ENCODE measurements around the gene LANCL1. TPM values are rescaled to one million over a fixed set of nuclear protein-coding genes. Genes with fewer than 3 reads are reported as not detected.
A peak's percentile ranks its signal among the peaks of the same experiment; 100 is the strongest.
"Not testable (repeated sequence)": the region's sequence is repeated elsewhere in the genome, so short reads cannot be mapped to it uniquely, and the experiment has no call there.

The LANCL1 gene
- total RNA-seq, 2 donors from 2014 or later, result 20.0 to 25.2 TPM

GRCh38 chr2:210427309-210427708, 49.2 kb downstream of the LANCL1 start:
- DNase-seq; intact Hi-C loops (cut with DNase I, micrococcal nuclease): not testable (repeated sequence)

GRCh38 chr2:210422366-210422765, 54.2 kb downstream of the LANCL1 start:
- intact Hi-C loops (cut with DNase I, micrococcal nuclease), result no loop called here
- no peak for DNase-seq
- ATAC-seq, result no peak

More at GRCh38 chr2:210427309-210427708, 49.2 kb downstream of the LANCL1 start:
- not testable (repeated sequence) for ATAC-seq

GRCh38 chr2:210421916-210422315, 54.6 kb downstream of the LANCL1 start:
- intact Hi-C loops (cut with DNase I, micrococcal nuclease), result no loop called here
- no peak for DNase-seq
- ATAC-seq, result no peak

GRCh38 chr2:210412660-210413059, 63.9 kb downstream of the LANCL1 start:
- no peak for DNase-seq
- intact Hi-C loops (cut with DNase I, micrococcal nuclease), result no loop called here
- no peak for ATAC-seq

GRCh38 chr2:210410542-210410941, 66.0 kb downstream of the LANCL1 start:
- ATAC-seq (no peak), DNase-seq (no peak)
- intact Hi-C loops (cut with DNase I, micrococcal nuclease), result no loop called here

- intact Hi-C loops (cut with DNase I, micrococcal nuclease), result no loop called here
- ATAC-seq, result no peak
- no peak for DNase-seq
Measured at GRCh38 chr2:210399440-210400041, 77.0 kb downstream of the LANCL1 start.

- no peak for ATAC-seq
- intact Hi-C loops (cut with DNase I, micrococcal nuclease), result no loop called here
- no peak for DNase-seq
Measured at GRCh38 chr2:210392469-210392881, 84.1 kb downstream of the LANCL1 start.

- peak; percentile 74 for ATAC-seq
- intact Hi-C loops (cut with DNase I, micrococcal nuclease), result no loop called here
- DNase-seq, result peak; percentile 4 to 27
Measured at GRCh38 chr2:210389856-210390255, 86.7 kb downstream of the LANCL1 start.

- no peak for ATAC-seq
- DNase-seq, result no peak
- intact Hi-C loops (cut with DNase I, micrococcal nuclease), result no loop called here
Measured at GRCh38 chr2:210388148-210388547, 88.4 kb downstream of the LANCL1 start.

- intact Hi-C loops (cut with DNase I, micrococcal nuclease), result no loop called here
- ATAC-seq (no peak), DNase-seq (no peak)
Measured at GRCh38 chr2:210387074-210387473, 89.5 kb downstream of the LANCL1 start.

Other genes with a start within 250 kb of the LANCL1 start
- gene MYL1, start 161.6 kb downstream of the LANCL1 start, total RNA-seq, result not detected
- gene CPS1, start 79.8 kb upstream of the LANCL1 start, total RNA-seq, result under 1 TPM; 0.18 to 0.70 TPM